Body of pancreas (tissue), 4 donors: ENCODE results near the gene TEP1.
"Not testable (repeated sequence)": the region's sequence is repeated elsewhere in the genome, so short reads cannot be mapped to it uniquely, and the experiment has no call there.

Experiments used
- POLR2A ChIP-seq, 3 donors: fragments of 450-650 bp; IDR thresholded peaks; one replicate each; pipeline ENCODE4 v1.6.1; 2016; ENCODE audit warnings: antibody characterized with exemption in 3 of 3, mild to moderate bottlenecking in 2 of 3
- TF ChIP-seq, protein P1 (sequence below), 7 experiments: fragments of 450-650 bp in 4 of 7; fragments of 200-600 bp in 3 of 7; sonication (generic) in 3 of 7; IDR thresholded peaks; one replicate each; pipeline ENCODE4 v1.5.1; 2016 to 2019; ENCODE audit warnings: antibody characterized with exemption in 7 of 7

- TF ChIP-seq, protein P1, sequence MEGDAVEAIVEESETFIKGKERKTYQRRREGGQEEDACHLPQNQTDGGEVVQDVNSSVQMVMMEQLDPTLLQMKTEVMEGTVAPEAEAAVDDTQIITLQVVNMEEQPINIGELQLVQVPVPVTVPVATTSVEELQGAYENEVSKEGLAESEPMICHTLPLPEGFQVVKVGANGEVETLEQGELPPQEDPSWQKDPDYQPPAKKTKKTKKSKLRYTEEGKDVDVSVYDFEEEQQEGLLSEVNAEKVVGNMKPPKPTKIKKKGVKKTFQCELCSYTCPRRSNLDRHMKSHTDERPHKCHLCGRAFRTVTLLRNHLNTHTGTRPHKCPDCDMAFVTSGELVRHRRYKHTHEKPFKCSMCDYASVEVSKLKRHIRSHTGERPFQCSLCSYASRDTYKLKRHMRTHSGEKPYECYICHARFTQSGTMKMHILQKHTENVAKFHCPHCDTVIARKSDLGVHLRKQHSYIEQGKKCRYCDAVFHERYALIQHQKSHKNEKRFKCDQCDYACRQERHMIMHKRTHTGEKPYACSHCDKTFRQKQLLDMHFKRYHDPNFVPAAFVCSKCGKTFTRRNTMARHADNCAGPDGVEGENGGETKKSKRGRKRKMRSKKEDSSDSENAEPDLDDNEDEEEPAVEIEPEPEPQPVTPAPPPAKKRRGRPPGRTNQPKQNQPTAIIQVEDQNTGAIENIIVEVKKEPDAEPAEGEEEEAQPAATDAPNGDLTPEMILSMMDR (IDR thresholded peaks at IDR 0.05) = not testable (repeated sequence)
- not testable (repeated sequence) for TF ChIP-seq POLR2A (IDR thresholded peaks at IDR 0.05)
Observed at GRCh38 chr14:20452831-20453230, 39.5 kb upstream of the TEP1 start.
